ENCODE measurements around the gene METTL2A. TPM values are rescaled to one million over a fixed set of nuclear protein-coding genes. Genes with fewer than 3 reads are reported as not detected.
A peak's percentile ranks its signal among the peaks of the same experiment; 100 is the strongest.
"Not testable (repeated sequence)": the region's sequence is repeated elsewhere in the genome, so short reads cannot be mapped to it uniquely, and the experiment has no call there.

METTL2A gene, protein sequence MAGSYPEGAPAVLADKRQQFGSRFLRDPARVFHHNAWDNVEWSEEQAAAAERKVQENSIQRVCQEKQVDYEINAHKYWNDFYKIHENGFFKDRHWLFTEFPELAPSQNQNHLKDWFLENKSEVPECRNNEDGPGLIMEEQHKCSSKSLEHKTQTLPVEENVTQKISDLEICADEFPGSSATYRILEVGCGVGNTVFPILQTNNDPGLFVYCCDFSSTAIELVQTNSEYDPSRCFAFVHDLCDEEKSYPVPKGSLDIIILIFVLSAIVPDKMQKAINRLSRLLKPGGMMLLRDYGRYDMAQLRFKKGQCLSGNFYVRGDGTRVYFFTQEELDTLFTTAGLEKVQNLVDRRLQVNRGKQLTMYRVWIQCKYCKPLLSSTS
- 10 to 100 TPM; 35.2 to 36.5 TPM for total RNA-seq
- 21.4 TPM for polyA plus RNA-seq

- H3K27me3 Mint-ChIP-seq; POLR2A ChIA-PET; H3K36me3 ChIP-seq (ENCODE audit: insufficient read depth, low read length); H3K9me3 Mint-ChIP-seq; H3K9me3 ChIP-seq (ENCODE audit: low read length); H3K27me3 ChIP-seq (ENCODE audit: insufficient read depth, low read length, poor library complexity, severe bottlenecking): not testable (repeated sequence)
- Histone ChIP-seq H3K4me1 (ENCODE audit: insufficient read depth, low read length) (peaks cover 13% of the 10 kb centered on the region), H3K27ac (ENCODE audit: low read depth, low read length) (peak within 1 kb of the TSS; percentile 47), H3K4me3 (ENCODE audit: low read length) (peak within 1 kb of the TSS; percentile 82)
- Mint-ChIP-seq H3K36me3 (peaks cover 0 to 33% (median 2%) of the 10 kb centered on the region in 3 donors), H3K4me1 (peaks cover 24 to 39% (median 34%) of the 10 kb centered on the region in 3 donors), H3K27ac (peak within 1 kb of the TSS; percentile 78 to 98 (median 91)), H3K4me3 (peak within 1 kb of the TSS; percentile 92 to 98 (median 97))
- CTCF ChIA-PET, result interaction anchor here (1.2 kb wide), 1 partner anchor 58 kb away, joined by 3 read pairs; no protein-coding TSS in a partner anchor
- peak; percentile 74 to 89 (median 83) for DNase-seq
These were observed at the start of gene METTL2A for GRCh38 chr17:62423647-62424461. Gene METTL2A (plus strand): TSS chr17:62423897. CDS start chr17:62423903, 6 bp downstream.

- Mint-ChIP-seq H3K36me3 (peaks cover 0 to 1% (median 0%) of the 10 kb centered on the region in 3 donors), H3K27me3 (peaks cover 7 to 48% of the 10 kb centered on the region in 2 donors), H3K9me3 (peaks cover 0 to 2% (median 0%) of the 10 kb centered on the region in 5 donors), H3K27ac (no peak within 1 kb of the TSS), H3K4me3 (no peak within 1 kb of the TSS), H3K4me1 (no peaks in the 10 kb centered on the region)
- Histone ChIP-seq H3K9me3 (ENCODE audit: low read length) (no peaks in the 10 kb centered on the region), H3K4me3 (ENCODE audit: low read length) (no peak within 1 kb of the TSS), H3K36me3 (ENCODE audit: insufficient read depth, low read length) (no peaks in the 10 kb centered on the region), H3K27ac (ENCODE audit: low read depth, low read length) (no peak within 1 kb of the TSS), H3K4me1 (ENCODE audit: insufficient read depth, low read length) (no peaks in the 10 kb centered on the region), H3K27me3 (ENCODE audit: insufficient read depth, low read length, poor library complexity, severe bottlenecking) (peaks cover 8% of the 10 kb centered on the region)
- CTCF ChIA-PET, result no interaction called here
- DNase-seq, result no peak
- POLR2A ChIA-PET, result no interaction called here
These were observed 43.4 kb upstream of the METTL2A start, which contains the start of gene EFCAB3 for GRCh38 chr17:62380253-62380652. Gene EFCAB3 (plus strand): TSS chr17:62380553. CDS start chr17:62382980, 2,427 bp downstream.

DNA sequence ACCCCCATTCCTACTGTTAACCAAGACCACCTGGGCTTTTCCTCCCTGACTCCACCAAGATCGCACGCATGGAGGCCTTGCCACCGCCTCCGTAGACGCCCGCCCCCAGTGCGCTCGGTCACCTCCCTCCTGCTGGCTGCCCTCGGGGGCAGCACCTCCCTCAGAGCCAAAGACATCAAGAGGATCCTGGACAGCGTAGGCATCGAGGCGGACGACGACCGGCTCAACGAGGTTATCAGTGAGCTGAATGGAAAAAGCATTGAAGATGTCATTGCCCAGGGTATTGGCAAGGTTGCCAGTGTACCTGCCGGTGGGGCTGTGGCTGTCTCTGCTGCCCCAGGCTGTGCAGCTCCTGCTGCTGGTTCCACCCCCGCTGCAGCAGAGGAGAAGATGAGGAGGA lies 42.1 kb upstream of the METTL2A start:
- Mint-ChIP-seq H3K27ac (no peak overlapping the region), H3K27me3 (peaks cover 7 to 44% of the 10 kb centered on the region in 2 donors), H3K9me3 (peaks cover 0 to 2% (median 0%) of the 10 kb centered on the region in 5 donors), H3K4me1 (no peaks in the 10 kb centered on the region), H3K4me3 (no peak overlapping the region), H3K36me3 (peaks cover 0 to 1% (median 0%) of the 10 kb centered on the region in 3 donors)
- CTCF ChIA-PET, result no interaction called here
- H3K9me3 ChIP-seq (ENCODE audit: low read length), result no peaks in the 10 kb centered on the region
- peaks cover 4% of the 10 kb centered on the region for H3K27me3 ChIP-seq (ENCODE audit: insufficient read depth, low read length, poor library complexity, severe bottlenecking)
- H3K36me3 ChIP-seq (ENCODE audit: insufficient read depth, low read length), result no peaks in the 10 kb centered on the region
- no peak overlapping the region for H3K4me3 ChIP-seq (ENCODE audit: low read length)
- H3K27ac ChIP-seq (ENCODE audit: low read depth, low read length), result no peak overlapping the region
- DNase-seq, result no peak
- POLR2A ChIA-PET, result no interaction called here
- no peaks in the 10 kb centered on the region for H3K4me1 ChIP-seq (ENCODE audit: insufficient read depth, low read length)

DNA sequence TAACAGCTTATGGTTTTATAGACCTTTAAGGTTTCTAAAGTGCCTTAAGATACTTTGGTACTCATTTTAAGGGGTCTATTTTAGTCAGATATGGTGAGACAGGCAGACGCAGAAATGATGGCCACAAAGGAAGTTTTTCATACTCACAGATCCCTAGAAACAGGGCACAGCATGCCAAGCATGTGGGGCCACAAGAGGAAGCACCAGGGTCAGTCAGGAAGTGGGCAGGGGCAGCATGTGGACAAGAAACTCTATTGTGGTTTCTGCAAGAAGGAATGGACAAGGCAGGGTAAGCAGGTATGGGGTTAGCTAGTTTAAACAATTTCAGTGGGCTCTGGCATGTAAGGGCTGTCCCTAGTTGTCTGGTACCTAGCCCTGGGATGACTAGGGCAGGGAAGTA lies 34.8 kb upstream of the METTL2A start:
- no peak overlapping the region for H3K4me3 ChIP-seq (ENCODE audit: low read length)
- DNase-seq, result no peak
- ChIA-PET CTCF (no interaction called here), POLR2A (no interaction called here)
- Mint-ChIP-seq H3K36me3 (peaks cover 0 to 1% (median 0%) of the 10 kb centered on the region in 3 donors), H3K4me3 (no peak overlapping the region), H3K9me3 (no peaks in the 10 kb centered on the region), H3K4me1 (no peaks in the 10 kb centered on the region), H3K27ac (no peak overlapping the region), H3K27me3 (peaks cover 8 to 41% of the 10 kb centered on the region in 2 donors)
- H3K4me1 ChIP-seq (ENCODE audit: insufficient read depth, low read length), result no peaks in the 10 kb centered on the region
- no peaks in the 10 kb centered on the region for H3K9me3 ChIP-seq (ENCODE audit: low read length)
- no peaks in the 10 kb centered on the region for H3K27me3 ChIP-seq (ENCODE audit: insufficient read depth, low read length, poor library complexity, severe bottlenecking)
- H3K27ac ChIP-seq (ENCODE audit: low read depth, low read length), result no peak overlapping the region
- H3K36me3 ChIP-seq (ENCODE audit: insufficient read depth, low read length), result no peaks in the 10 kb centered on the region

DNA sequence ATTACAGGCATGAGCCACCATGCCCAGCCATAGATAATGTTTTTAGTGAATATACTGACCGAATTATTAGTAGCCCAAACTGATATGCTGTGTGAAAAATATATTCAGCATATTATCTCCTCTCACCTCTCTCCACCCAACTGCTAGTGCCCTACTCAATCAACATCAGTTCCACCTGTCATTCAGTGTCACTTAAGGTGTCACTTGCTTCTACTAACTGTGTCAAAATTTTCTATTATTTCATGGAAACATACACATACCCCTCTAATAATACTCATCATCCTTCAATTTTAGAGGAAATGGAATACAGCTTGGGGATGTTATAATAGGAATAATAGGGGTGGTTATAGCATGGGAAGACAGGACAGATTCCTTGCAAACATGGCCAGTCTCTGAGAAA lies 30.8 kb upstream of the METTL2A start:
- CTCF ChIA-PET, result no interaction called here
- H3K27ac Mint-ChIP-seq, result no peak overlapping the region
- H3K27ac ChIP-seq (ENCODE audit: low read depth, low read length), result no peak overlapping the region
- no peaks in the 10 kb centered on the region for H3K27me3 ChIP-seq (ENCODE audit: insufficient read depth, low read length, poor library complexity, severe bottlenecking)
- no peak overlapping the region for H3K4me3 Mint-ChIP-seq
- H3K9me3 ChIP-seq (ENCODE audit: low read length), result no peaks in the 10 kb centered on the region
- no peak overlapping the region for H3K4me3 ChIP-seq (ENCODE audit: low read length)
- no peaks in the 10 kb centered on the region for H3K4me1 Mint-ChIP-seq
- H3K36me3 ChIP-seq (ENCODE audit: insufficient read depth, low read length), result no peaks in the 10 kb centered on the region
- H3K36me3 Mint-ChIP-seq, result no peaks in the 10 kb centered on the region
- H3K9me3 Mint-ChIP-seq, result no peaks in the 10 kb centered on the region
- no peaks in the 10 kb centered on the region for H3K4me1 ChIP-seq (ENCODE audit: insufficient read depth, low read length)
- POLR2A ChIA-PET, result no interaction called here
- peaks cover 11 to 41% of the 10 kb centered on the region in 2 donors for H3K27me3 Mint-ChIP-seq
- no peak for DNase-seq

- no peak overlapping the region for H3K27ac ChIP-seq (ENCODE audit: low read depth, low read length)
- H3K4me3 ChIP-seq (ENCODE audit: low read length), result no peak overlapping the region
- Mint-ChIP-seq H3K27me3 (peaks cover 3 to 35% of the 10 kb centered on the region in 2 donors), H3K9me3 (peaks cover 0 to 7% (median 3%) of the 10 kb centered on the region in 5 donors), H3K36me3 (peaks cover 0 to 6% (median 3%) of the 10 kb centered on the region in 3 donors), H3K27ac (no peak overlapping the region), H3K4me3 (no peak overlapping the region), H3K4me1 (no peaks in the 10 kb centered on the region)
- no peaks in the 10 kb centered on the region for H3K27me3 ChIP-seq (ENCODE audit: insufficient read depth, low read length, poor library complexity, severe bottlenecking)
- no peaks in the 10 kb centered on the region for H3K9me3 ChIP-seq (ENCODE audit: low read length)
- H3K36me3 ChIP-seq (ENCODE audit: insufficient read depth, low read length), result no peaks in the 10 kb centered on the region
- CTCF ChIA-PET, result no interaction called here
- DNase-seq, result no peak
- POLR2A ChIA-PET, result no interaction called here
- no peaks in the 10 kb centered on the region for H3K4me1 ChIP-seq (ENCODE audit: insufficient read depth, low read length)
These were observed 24.8 kb upstream of the METTL2A start for GRCh38 chr17:62398891-62399290.

- Mint-ChIP-seq H3K27me3 (peaks cover 5 to 35% of the 10 kb centered on the region in 2 donors), H3K4me3 (no peak overlapping the region), H3K4me1 (no peaks in the 10 kb centered on the region), H3K36me3 (peaks cover 0 to 6% (median 3%) of the 10 kb centered on the region in 3 donors), H3K9me3 (peaks cover 0 to 7% (median 3%) of the 10 kb centered on the region in 5 donors), H3K27ac (no peak overlapping the region)
- no peak for DNase-seq
- CTCF ChIA-PET, result no interaction called here
- H3K9me3 ChIP-seq (ENCODE audit: low read length), result no peaks in the 10 kb centered on the region
- POLR2A ChIA-PET, result no interaction called here
- no peaks in the 10 kb centered on the region for H3K4me1 ChIP-seq (ENCODE audit: insufficient read depth, low read length)
- no peak overlapping the region for H3K4me3 ChIP-seq (ENCODE audit: low read length)
- no peaks in the 10 kb centered on the region for H3K27me3 ChIP-seq (ENCODE audit: insufficient read depth, low read length, poor library complexity, severe bottlenecking)
- no peaks in the 10 kb centered on the region for H3K36me3 ChIP-seq (ENCODE audit: insufficient read depth, low read length)
- no peak overlapping the region for H3K27ac ChIP-seq (ENCODE audit: low read depth, low read length)
These were observed 18.2 kb upstream of the METTL2A start for GRCh38 chr17:62405451-62405850.

GRCh38 chr17:62413090-62413489 lies 10.6 kb upstream of the METTL2A start:
- CTCF ChIA-PET; H3K9me3 Mint-ChIP-seq; H3K9me3 ChIP-seq (ENCODE audit: low read length); H3K27ac ChIP-seq (ENCODE audit: low read depth, low read length); H3K27ac Mint-ChIP-seq; H3K4me1 ChIP-seq (ENCODE audit: insufficient read depth, low read length); DNase-seq; H3K27me3 ChIP-seq (ENCODE audit: insufficient read depth, low read length, poor library complexity, severe bottlenecking); H3K4me3 ChIP-seq (ENCODE audit: low read length); H3K4me1 Mint-ChIP-seq; POLR2A ChIA-PET; H3K36me3 Mint-ChIP-seq; H3K36me3 ChIP-seq (ENCODE audit: insufficient read depth, low read length); H3K4me3 Mint-ChIP-seq: not testable (repeated sequence)
- H3K27me3 Mint-ChIP-seq, result peaks cover 8 to 38% of the 10 kb centered on the region in 2 donors
